WTC11 (cell line): ENCODE measurements around the gene CLMN. TPM values are rescaled to one million over a fixed set of nuclear protein-coding genes. Genes with fewer than 3 reads are reported as not detected.

Experiments
- ATAC-seq: fragments of 200-7000 bp; cut with Tn5 transposase; 2 replicates; pipeline ENCODE4 v1.10.0; 2021; ENCODE audit warnings: mild to moderate bottlenecking, moderate library complexity
- CTCF ChIA-PET: fragments of 300-600 bp; sonication (Branson Sonifier 250); formaldehyde crosslinking; loops from one replicate; lab custom pipeline; 2021; ENCODE audit warnings: antibody characterized with exemption; lab: Charles Lee
- POLR2A ChIA-PET: fragments of 350-600 bp; sonication (Branson Sonifier 250); formaldehyde crosslinking; loops from one replicate; lab custom pipeline; 2021; ENCODE audit warnings: antibody characterized with exemption; lab: Charles Lee
- DNase-seq: peaks from one replicate; pipeline ENCODE4 v3.0.0; 2021; ENCODE audit warnings: low spot score
- H3K27ac Mint-ChIP-seq: 2 replicates; pipeline ENCODE4 v1.8.0; 2021; ENCODE audit warnings: mixed read lengths
- H3K27me3 Mint-ChIP-seq: 2 replicates; pipeline ENCODE4 v1.8.0; 2021; ENCODE audit warnings: low read depth, mild to moderate bottlenecking, moderate library complexity, mixed read lengths
- H3K36me3 Mint-ChIP-seq: 2 replicates; pipeline ENCODE4 v1.8.0; 2021; ENCODE audit warnings: mixed read lengths
- H3K4me1 Mint-ChIP-seq: 2 replicates; pipeline ENCODE4 v1.8.0; 2022; ENCODE audit warnings: mixed read lengths
- H3K4me3 Mint-ChIP-seq: 2 replicates; pipeline ENCODE4 v1.8.0; 2021; ENCODE audit warnings: mild to moderate bottlenecking, moderate library complexity, mixed read lengths
- H3K9me3 Mint-ChIP-seq: 2 replicates; pipeline ENCODE4 v1.8.0; 2021; ENCODE audit warnings: mixed read lengths
- ETV6 ChIP-seq: sonication (generic); formaldehyde crosslinking; IDR thresholded peaks from 2 replicates; pipeline ENCODE4 v1.8.1; 2022; ENCODE audit warnings: mild to moderate bottlenecking, missing genetic modification reagents
- FOXJ3 ChIP-seq: sonication (generic); formaldehyde crosslinking; IDR thresholded peaks from 2 replicates; pipeline ENCODE4 v1.9.0; 2021; ENCODE audit warnings: missing genetic modification reagents, mild to moderate bottlenecking, borderline replicate concordance
- GRHL2 ChIP-seq: fragments of 250-450 bp; sonication (Bioruptor Pico); IDR thresholded peaks from 2 replicates; pipeline ENCODE4 v1.8.0; 2022; ENCODE audit warnings: mild to moderate bottlenecking, moderate library complexity; ENCODE audit not compliant: insufficient replicate concordance, severe bottlenecking
- HMGA2 ChIP-seq: fragments of 250-450 bp; sonication (Bioruptor Pico); IDR thresholded peaks from 2 replicates; pipeline ENCODE4 v1.4.0; 2021; ENCODE audit warnings: mild to moderate bottlenecking, moderate library complexity
- JUN ChIP-seq: sonication (generic); formaldehyde crosslinking; IDR thresholded peaks from 2 replicates; pipeline ENCODE4 v1.8.0; 2023; ENCODE audit warnings: mild to moderate bottlenecking, missing genetic modification reagents
- KAT7 ChIP-seq: sonication (generic); formaldehyde crosslinking; IDR thresholded peaks from 2 replicates; pipeline ENCODE4 v1.8.1; 2023; ENCODE audit warnings: missing genetic modification reagents, mild to moderate bottlenecking, borderline replicate concordance
- RELA ChIP-seq: sonication (generic); formaldehyde crosslinking; IDR thresholded peaks from 2 replicates; pipeline ENCODE4 v1.8.1; 2022; ENCODE audit warnings: missing genetic modification reagents, mild to moderate bottlenecking, borderline replicate concordance
- SMAD4 ChIP-seq: sonication (generic); formaldehyde crosslinking; IDR thresholded peaks from 2 replicates; pipeline ENCODE4 v1.8.0; 2022; ENCODE audit warnings: mild to moderate bottlenecking, missing genetic modification reagents
- TEAD4 ChIP-seq: sonication (generic); formaldehyde crosslinking; IDR thresholded peaks from 2 replicates; pipeline ENCODE4 v1.8.0; 2022; ENCODE audit warnings: mild to moderate bottlenecking, missing genetic modification reagents
- ZNF121 ChIP-seq: sonication (generic); formaldehyde crosslinking; IDR thresholded peaks from 2 replicates; pipeline ENCODE4 v1.8.0; 2023; ENCODE audit warnings: missing genetic modification reagents
- ZNF138 ChIP-seq: sonication (generic); formaldehyde crosslinking; conservative IDR thresholded peaks from 2 replicates; pipeline ENCODE4 v1.8.1; 2022; ENCODE audit warnings: mild to moderate bottlenecking, moderate library complexity, missing genetic modification reagents
- ZNF396 ChIP-seq: fragments of 250-450 bp; sonication (Bioruptor Pico); IDR thresholded peaks from 2 replicates; pipeline ENCODE4 v1.8.0; 2021; ENCODE audit warnings: mild to moderate bottlenecking, moderate library complexity, borderline replicate concordance
- total RNA-seq: library from RNA; stranded (reverse); gene quantifications from 3 replicates; pipeline ENCODE4 v1.2.3, GENCODE V29; 2021
- TF ChIP-seq, protein P1 (sequence below): sonication (generic); formaldehyde crosslinking; IDR thresholded peaks from 2 replicates; pipeline ENCODE4 v1.8.0; 2023; ENCODE audit warnings: missing genetic modification reagents
- TF ChIP-seq, protein P2 (sequence below): sonication (generic); formaldehyde crosslinking; IDR thresholded peaks from 2 replicates; pipeline ENCODE4 v1.8.1; 2022; ENCODE audit warnings: missing genetic modification reagents, borderline replicate concordance
- TF ChIP-seq, protein P3 (sequence below): sonication (generic); formaldehyde crosslinking; IDR thresholded peaks from 2 replicates; pipeline ENCODE4 v1.8.0; 2023; ENCODE audit warnings: mild to moderate bottlenecking, missing genetic modification reagents
- TF ChIP-seq, protein P4 (sequence below): sonication (generic); formaldehyde crosslinking; IDR thresholded peaks from 2 replicates; pipeline ENCODE4 v1.8.0; 2023; ENCODE audit warnings: missing genetic modification reagents, mild to moderate bottlenecking, borderline replicate concordance
- TF ChIP-seq, protein P5 (sequence below): sonication (generic); formaldehyde crosslinking; IDR thresholded peaks from 2 replicates; pipeline ENCODE4 v1.8.0; 2022; ENCODE audit warnings: mild to moderate bottlenecking, missing genetic modification reagents
- TF ChIP-seq, protein P6 (sequence below): sonication (generic); formaldehyde crosslinking; IDR thresholded peaks from 2 replicates; pipeline ENCODE4 v1.8.1; 2023; ENCODE audit warnings: mild to moderate bottlenecking, missing genetic modification reagents, borderline replicate concordance

CLMN gene
- total RNA-seq, 1 experiment from 2014 or later: 12.2 TPM

DNA sequence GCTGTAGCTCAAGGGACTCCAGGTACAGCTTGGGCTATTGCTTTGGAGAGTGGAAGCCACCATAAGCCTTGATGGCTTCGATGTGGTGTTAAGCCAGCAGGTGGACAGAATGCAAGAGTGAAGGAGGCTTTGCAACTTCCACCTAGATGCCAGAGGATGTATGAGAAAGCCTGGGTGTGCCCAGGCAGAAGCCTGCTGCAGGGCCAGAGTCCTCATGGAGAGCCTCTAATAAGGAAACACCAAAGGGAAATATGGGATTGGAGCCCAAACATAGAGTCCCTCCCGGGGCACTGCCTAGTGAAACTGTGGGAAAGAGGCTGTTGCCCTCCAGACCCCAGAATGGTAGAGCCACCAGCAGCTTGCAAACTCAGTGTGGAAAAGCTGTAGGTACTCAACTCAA is 152.5 kb downstream of the CLMN start:
- peaks cover 38% of the 10 kb centered on the region for H3K9me3 Mint-ChIP-seq
- DNase-seq (no peak), ATAC-seq (no peak)
- TF ChIP-seq, protein P1, sequence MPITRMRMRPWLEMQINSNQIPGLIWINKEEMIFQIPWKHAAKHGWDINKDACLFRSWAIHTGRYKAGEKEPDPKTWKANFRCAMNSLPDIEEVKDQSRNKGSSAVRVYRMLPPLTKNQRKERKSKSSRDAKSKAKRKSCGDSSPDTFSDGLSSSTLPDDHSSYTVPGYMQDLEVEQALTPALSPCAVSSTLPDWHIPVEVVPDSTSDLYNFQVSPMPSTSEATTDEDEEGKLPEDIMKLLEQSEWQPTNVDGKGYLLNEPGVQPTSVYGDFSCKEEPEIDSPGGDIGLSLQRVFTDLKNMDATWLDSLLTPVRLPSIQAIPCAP: no peak
- TF ChIP-seq ZNF138: no peak
- TF ChIP-seq ETV6 (CRISPR knock-in tag): no peak
- TF ChIP-seq, protein P2, sequence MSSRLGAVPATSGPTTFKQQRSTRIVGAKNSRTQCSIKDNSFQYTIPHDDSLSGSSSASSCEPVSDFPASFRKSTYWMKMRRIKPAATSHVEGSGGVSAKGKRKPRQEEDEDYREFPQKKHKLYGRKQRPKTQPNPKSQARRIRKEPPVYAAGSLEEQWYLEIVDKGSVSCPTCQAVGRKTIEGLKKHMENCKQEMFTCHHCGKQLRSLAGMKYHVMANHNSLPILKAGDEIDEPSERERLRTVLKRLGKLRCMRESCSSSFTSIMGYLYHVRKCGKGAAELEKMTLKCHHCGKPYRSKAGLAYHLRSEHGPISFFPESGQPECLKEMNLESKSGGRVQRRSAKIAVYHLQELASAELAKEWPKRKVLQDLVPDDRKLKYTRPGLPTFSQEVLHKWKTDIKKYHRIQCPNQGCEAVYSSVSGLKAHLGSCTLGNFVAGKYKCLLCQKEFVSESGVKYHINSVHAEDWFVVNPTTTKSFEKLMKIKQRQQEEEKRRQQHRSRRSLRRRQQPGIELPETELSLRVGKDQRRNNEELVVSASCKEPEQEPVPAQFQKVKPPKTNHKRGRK (CRISPR knock-in tag): no peak
- TF ChIP-seq HMGA2 (CRISPR knock-in tag): no peak
- H3K27ac Mint-ChIP-seq: no peak overlapping the region
- peaks cover 15% of the 10 kb centered on the region for H3K4me1 Mint-ChIP-seq
- POLR2A ChIA-PET: no interaction called here
- no peak overlapping the region for H3K4me3 Mint-ChIP-seq
- H3K27me3 Mint-ChIP-seq: no peaks in the 10 kb centered on the region; the same call in 1 of the 2 replicates
- H3K36me3 Mint-ChIP-seq: peaks cover 34% of the 10 kb centered on the region
- CTCF ChIA-PET: no interaction called here

DNA sequence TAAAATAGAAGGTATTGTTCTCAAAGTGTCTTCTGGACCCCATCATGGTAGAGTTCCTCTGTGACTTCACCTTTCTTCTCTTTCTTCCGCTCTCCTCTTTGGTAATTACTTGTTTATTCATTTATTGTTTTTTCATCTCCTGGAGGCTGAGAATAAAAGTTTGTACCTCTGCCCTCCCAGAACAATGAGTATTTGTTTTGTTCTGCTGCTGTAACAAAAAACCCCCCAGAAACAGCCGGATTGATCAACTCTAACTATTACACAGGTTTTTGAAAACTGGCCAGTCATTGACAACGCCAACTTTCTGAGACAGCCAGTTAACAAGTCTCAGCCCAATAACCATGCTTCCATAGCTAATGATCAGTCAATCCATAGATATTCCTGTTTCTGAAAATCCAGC is 154.2 kb downstream of the CLMN start:
- DNase-seq (no peak), ATAC-seq (no peak)
- Mint-ChIP-seq H3K36me3 (peaks cover 34% of the 10 kb centered on the region), H3K4me1 (peaks cover 27% of the 10 kb centered on the region), H3K9me3 (peaks cover 38% of the 10 kb centered on the region), H3K27ac (no peak overlapping the region), H3K4me3 (no peak overlapping the region), H3K27me3 (no peaks in the 10 kb centered on the region; the same call in 1 of the 2 replicates)
- CTCF ChIA-PET: no interaction called here
- TF ChIP-seq, protein P3, sequence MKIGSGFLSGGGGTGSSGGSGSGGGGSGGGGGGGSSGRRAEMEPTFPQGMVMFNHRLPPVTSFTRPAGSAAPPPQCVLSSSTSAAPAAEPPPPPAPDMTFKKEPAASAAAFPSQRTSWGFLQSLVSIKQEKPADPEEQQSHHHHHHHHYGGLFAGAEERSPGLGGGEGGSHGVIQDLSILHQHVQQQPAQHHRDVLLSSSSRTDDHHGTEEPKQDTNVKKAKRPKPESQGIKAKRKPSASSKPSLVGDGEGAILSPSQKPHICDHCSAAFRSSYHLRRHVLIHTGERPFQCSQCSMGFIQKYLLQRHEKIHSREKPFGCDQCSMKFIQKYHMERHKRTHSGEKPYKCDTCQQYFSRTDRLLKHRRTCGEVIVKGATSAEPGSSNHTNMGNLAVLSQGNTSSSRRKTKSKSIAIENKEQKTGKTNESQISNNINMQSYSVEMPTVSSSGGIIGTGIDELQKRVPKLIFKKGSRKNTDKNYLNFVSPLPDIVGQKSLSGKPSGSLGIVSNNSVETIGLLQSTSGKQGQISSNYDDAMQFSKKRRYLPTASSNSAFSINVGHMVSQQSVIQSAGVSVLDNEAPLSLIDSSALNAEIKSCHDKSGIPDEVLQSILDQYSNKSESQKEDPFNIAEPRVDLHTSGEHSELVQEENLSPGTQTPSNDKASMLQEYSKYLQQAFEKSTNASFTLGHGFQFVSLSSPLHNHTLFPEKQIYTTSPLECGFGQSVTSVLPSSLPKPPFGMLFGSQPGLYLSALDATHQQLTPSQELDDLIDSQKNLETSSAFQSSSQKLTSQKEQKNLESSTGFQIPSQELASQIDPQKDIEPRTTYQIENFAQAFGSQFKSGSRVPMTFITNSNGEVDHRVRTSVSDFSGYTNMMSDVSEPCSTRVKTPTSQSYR (CRISPR knock-in tag): no peak
- TF ChIP-seq JUN (CRISPR knock-in tag): no peak
- no peak for TF ChIP-seq ZNF396
- no peak for TF ChIP-seq GRHL2 (CRISPR knock-in tag)
- TF ChIP-seq KAT7 (CRISPR knock-in tag): no peak
- TF ChIP-seq TEAD4 (CRISPR knock-in tag): no peak
- no peak for TF ChIP-seq FOXJ3
- TF ChIP-seq, protein P4, sequence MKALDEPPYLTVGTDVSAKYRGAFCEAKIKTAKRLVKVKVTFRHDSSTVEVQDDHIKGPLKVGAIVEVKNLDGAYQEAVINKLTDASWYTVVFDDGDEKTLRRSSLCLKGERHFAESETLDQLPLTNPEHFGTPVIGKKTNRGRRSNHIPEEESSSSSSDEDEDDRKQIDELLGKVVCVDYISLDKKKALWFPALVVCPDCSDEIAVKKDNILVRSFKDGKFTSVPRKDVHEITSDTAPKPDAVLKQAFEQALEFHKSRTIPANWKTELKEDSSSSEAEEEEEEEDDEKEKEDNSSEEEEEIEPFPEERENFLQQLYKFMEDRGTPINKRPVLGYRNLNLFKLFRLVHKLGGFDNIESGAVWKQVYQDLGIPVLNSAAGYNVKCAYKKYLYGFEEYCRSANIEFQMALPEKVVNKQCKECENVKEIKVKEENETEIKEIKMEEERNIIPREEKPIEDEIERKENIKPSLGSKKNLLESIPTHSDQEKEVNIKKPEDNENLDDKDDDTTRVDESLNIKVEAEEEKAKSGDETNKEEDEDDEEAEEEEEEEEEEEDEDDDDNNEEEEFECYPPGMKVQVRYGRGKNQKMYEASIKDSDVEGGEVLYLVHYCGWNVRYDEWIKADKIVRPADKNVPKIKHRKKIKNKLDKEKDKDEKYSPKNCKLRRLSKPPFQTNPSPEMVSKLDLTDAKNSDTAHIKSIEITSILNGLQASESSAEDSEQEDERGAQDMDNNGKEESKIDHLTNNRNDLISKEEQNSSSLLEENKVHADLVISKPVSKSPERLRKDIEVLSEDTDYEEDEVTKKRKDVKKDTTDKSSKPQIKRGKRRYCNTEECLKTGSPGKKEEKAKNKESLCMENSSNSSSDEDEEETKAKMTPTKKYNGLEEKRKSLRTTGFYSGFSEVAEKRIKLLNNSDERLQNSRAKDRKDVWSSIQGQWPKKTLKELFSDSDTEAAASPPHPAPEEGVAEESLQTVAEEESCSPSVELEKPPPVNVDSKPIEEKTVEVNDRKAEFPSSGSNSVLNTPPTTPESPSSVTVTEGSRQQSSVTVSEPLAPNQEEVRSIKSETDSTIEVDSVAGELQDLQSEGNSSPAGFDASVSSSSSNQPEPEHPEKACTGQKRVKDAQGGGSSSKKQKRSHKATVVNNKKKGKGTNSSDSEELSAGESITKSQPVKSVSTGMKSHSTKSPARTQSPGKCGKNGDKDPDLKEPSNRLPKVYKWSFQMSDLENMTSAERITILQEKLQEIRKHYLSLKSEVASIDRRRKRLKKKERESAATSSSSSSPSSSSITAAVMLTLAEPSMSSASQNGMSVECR (CRISPR knock-in tag): no peak
- TF ChIP-seq ZNF121 (CRISPR knock-in tag): no peak
- TF ChIP-seq, protein P5, sequence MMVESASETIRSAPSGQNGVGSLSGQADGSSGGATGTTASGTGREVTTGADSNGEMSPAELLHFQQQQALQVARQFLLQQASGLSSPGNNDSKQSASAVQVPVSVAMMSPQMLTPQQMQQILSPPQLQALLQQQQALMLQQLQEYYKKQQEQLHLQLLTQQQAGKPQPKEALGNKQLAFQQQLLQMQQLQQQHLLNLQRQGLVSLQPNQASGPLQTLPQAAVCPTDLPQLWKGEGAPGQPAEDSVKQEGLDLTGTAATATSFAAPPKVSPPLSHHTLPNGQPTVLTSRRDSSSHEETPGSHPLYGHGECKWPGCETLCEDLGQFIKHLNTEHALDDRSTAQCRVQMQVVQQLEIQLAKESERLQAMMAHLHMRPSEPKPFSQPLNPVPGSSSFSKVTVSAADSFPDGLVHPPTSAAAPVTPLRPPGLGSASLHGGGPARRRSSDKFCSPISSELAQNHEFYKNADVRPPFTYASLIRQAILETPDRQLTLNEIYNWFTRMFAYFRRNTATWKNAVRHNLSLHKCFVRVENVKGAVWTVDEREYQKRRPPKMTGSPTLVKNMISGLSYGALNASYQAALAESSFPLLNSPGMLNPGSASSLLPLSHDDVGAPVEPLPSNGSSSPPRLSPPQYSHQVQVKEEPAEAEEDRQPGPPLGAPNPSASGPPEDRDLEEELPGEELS (CRISPR knock-in tag): no peak
- TF ChIP-seq, protein P6, sequence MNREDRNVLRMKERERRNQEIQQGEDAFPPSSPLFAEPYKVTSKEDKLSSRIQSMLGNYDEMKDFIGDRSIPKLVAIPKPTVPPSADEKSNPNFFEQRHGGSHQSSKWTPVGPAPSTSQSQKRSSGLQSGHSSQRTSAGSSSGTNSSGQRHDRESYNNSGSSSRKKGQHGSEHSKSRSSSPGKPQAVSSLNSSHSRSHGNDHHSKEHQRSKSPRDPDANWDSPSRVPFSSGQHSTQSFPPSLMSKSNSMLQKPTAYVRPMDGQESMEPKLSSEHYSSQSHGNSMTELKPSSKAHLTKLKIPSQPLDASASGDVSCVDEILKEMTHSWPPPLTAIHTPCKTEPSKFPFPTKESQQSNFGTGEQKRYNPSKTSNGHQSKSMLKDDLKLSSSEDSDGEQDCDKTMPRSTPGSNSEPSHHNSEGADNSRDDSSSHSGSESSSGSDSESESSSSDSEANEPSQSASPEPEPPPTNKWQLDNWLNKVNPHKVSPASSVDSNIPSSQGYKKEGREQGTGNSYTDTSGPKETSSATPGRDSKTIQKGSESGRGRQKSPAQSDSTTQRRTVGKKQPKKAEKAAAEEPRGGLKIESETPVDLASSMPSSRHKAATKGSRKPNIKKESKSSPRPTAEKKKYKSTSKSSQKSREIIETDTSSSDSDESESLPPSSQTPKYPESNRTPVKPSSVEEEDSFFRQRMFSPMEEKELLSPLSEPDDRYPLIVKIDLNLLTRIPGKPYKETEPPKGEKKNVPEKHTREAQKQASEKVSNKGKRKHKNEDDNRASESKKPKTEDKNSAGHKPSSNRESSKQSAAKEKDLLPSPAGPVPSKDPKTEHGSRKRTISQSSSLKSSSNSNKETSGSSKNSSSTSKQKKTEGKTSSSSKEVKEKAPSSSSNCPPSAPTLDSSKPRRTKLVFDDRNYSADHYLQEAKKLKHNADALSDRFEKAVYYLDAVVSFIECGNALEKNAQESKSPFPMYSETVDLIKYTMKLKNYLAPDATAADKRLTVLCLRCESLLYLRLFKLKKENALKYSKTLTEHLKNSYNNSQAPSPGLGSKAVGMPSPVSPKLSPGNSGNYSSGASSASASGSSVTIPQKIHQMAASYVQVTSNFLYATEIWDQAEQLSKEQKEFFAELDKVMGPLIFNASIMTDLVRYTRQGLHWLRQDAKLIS (CRISPR knock-in tag): no peak
- no peak for TF ChIP-seq RELA (CRISPR knock-in tag)
- TF ChIP-seq SMAD4 (CRISPR knock-in tag): no peak
- POLR2A ChIA-PET: no interaction called here
